Erythroblast (primary cell): ENCODE measurements around the gene ALPI.

Experiments
- GATA1 ChIP-seq: IDR thresholded peaks from 2 replicates; pipeline ENCODE4 v1.6.1; 2011; ENCODE audit warnings: low read depth, mild to moderate bottlenecking, control low read depth, low read length, moderate library complexity
- POLR2A ChIP-seq: IDR thresholded peaks from 2 replicates; pipeline ENCODE4 v1.6.1; 2011; ENCODE audit warnings: mild to moderate bottlenecking, low read length

DNA sequence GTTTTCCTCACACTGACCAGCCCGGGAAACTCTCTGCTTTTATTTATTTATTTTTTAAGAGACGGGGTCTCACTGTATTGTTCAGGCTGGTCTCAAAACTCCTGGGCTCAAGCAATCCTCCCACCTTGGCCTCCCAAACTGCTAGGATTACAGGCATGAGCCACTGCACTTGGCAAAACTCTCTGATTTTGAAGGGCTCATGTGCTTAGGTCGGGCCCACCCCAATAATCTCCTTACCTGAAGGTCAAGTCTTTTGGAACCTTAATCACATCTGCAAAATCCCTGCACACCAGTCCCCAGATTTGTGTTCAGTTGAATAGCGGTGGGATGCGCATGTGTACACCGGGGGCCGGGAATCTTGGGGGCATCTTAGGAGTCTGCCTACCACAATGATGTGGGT lies 39.3 kb downstream of the ALPI start:
- no peak for TF ChIP-seq POLR2A
- TF ChIP-seq GATA1 = no peak
